ENCODE results near the gene SEMA5B. TPM values are rescaled to one million over a fixed set of nuclear protein-coding genes. Genes with fewer than 3 reads are reported as not detected.

The SEMA5B gene
- polyA plus RNA-seq, 1 donor from 2014 or later, result 7.0 TPM

DNA sequence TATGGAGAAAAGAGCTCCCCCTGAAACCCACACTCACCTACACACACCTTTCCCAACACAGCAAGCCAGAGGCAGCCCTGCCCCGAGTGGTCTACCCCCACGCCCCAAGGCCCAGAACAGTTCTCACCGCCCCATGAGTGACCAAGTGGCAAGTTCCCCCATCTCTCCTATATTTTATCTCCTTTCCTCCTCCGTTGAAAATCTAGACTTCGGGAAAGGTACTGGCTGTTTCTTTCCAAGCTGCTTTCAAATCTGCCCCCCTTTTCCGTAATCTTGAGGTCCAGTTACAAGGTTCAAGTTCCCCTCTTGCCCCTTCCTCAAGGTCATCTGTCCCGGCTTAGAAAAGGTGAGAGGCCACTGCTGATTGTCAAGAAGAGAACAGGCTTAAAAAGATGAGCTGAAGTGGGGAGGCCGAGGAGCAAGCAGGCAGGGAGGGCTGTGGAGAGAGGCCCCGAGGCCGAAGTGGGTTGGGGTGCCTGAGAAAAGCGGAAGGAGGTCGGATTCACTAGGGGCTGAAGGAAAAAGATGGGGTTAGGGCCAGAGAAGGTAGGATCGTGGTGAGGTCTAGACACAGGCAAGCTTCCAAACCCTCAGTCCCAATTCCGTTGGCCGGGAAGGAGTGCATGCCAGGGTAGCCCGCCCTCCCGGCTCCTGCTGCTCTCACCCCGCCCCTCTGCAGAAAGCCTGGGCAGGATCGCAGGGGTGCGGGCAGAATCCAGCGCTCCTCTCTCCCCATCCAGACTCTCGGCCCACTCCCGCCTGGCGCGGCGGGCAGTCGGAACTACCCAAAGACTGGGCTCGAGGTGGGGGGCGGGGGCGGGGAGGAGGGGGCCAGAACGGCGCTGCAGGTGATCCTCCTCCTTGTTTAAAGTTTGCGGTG is 1.7 kb downstream of the SEMA5B start:
- H3K4me2 ChIP-seq (ENCODE audit: low read length), result no peak overlapping the region
- H3K27me3 ChIP-seq (ENCODE audit: insufficient read depth, low read depth, low read length), result peaks cover 17% of the 10 kb centered on the region
- H3K79me2 ChIP-seq (replicated peaks; ENCODE audit: insufficient read depth, low read length), result no peaks in the 10 kb centered on the region
- TF ChIP-seq MXI1 (conservative IDR thresholded peaks at IDR 0.05; ENCODE audit: poor library complexity, severe bottlenecking) (no peak), REST (IDR thresholded peaks at IDR 0.05; ENCODE audit: borderline replicate concordance) (no peak), EP300 (conservative IDR thresholded peaks at IDR 0.05; ENCODE audit: poor library complexity, severe bottlenecking) (no peak), RAD21 (conservative IDR thresholded peaks at IDR 0.05) (no peak), POLR2AphosphoS5 (IDR thresholded peaks at IDR 0.05) (no peak), SMC3 (conservative IDR thresholded peaks at IDR 0.05; ENCODE audit: poor library complexity) (no peak), EZH2 (IDR thresholded peaks at IDR 0.05; ENCODE audit: borderline replicate concordance, insufficient read depth, low read length, poor library complexity, severe bottlenecking) (no peak), TAF1 (IDR thresholded peaks at IDR 0.05; ENCODE audit: low read depth) (no peak)
- TF ChIP-seq, protein P1, sequence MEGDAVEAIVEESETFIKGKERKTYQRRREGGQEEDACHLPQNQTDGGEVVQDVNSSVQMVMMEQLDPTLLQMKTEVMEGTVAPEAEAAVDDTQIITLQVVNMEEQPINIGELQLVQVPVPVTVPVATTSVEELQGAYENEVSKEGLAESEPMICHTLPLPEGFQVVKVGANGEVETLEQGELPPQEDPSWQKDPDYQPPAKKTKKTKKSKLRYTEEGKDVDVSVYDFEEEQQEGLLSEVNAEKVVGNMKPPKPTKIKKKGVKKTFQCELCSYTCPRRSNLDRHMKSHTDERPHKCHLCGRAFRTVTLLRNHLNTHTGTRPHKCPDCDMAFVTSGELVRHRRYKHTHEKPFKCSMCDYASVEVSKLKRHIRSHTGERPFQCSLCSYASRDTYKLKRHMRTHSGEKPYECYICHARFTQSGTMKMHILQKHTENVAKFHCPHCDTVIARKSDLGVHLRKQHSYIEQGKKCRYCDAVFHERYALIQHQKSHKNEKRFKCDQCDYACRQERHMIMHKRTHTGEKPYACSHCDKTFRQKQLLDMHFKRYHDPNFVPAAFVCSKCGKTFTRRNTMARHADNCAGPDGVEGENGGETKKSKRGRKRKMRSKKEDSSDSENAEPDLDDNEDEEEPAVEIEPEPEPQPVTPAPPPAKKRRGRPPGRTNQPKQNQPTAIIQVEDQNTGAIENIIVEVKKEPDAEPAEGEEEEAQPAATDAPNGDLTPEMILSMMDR (IDR thresholded peaks at IDR 0.05; ENCODE audit: poor library complexity, severe bottlenecking), result no peak
- H4K20me1 ChIP-seq (ENCODE audit: insufficient read depth), result no peaks in the 10 kb centered on the region
- H3K9me2 ChIP-seq (ENCODE audit: insufficient read depth, low read length), result no peaks in the 10 kb centered on the region
- H3K36me3 ChIP-seq (ENCODE audit: insufficient read depth, low read length), result no peaks in the 10 kb centered on the region
- peak overlapping the region; percentile 69 for H3K9ac ChIP-seq (ENCODE audit: low read length)
- no peaks in the 10 kb centered on the region for H3F3A ChIP-seq (ENCODE audit: insufficient read depth, low read length, poor library complexity, severe bottlenecking)
- no peak overlapping the region for H2AFZ ChIP-seq (ENCODE audit: low read depth, low read length)
- no peak overlapping the region for H3K27ac ChIP-seq (ENCODE audit: low read length)
- peak overlapping the region; percentile 93 for H3K4me3 ChIP-seq (ENCODE audit: low read length)
- no peaks in the 10 kb centered on the region for H3K9me3 ChIP-seq (ENCODE audit: low read length)

GRCh38 chr3:123024056-123024455 is 3.5 kb downstream of the SEMA5B start:
- Histone ChIP-seq H2AFZ (ENCODE audit: low read depth, low read length) (no peak overlapping the region), H3K36me3 (ENCODE audit: insufficient read depth, low read length) (no peaks in the 10 kb centered on the region), H3K9ac (ENCODE audit: low read length) (no peak overlapping the region), H3K27ac (ENCODE audit: low read length) (no peak overlapping the region), H3F3A (ENCODE audit: insufficient read depth, low read length, poor library complexity, severe bottlenecking) (no peaks in the 10 kb centered on the region), H3K4me3 (ENCODE audit: low read length) (no peak overlapping the region), H4K20me1 (ENCODE audit: insufficient read depth) (no peaks in the 10 kb centered on the region), H3K27me3 (ENCODE audit: insufficient read depth, low read depth, low read length) (peaks cover 17% of the 10 kb centered on the region), H3K79me2 (replicated peaks; ENCODE audit: insufficient read depth, low read length) (no peaks in the 10 kb centered on the region), H3K4me2 (ENCODE audit: low read length) (no peak overlapping the region), H3K9me3 (ENCODE audit: low read length) (no peaks in the 10 kb centered on the region), H3K9me2 (ENCODE audit: insufficient read depth, low read length) (no peaks in the 10 kb centered on the region)
- TF ChIP-seq, protein P1 (IDR thresholded peaks at IDR 0.05; ENCODE audit: poor library complexity, severe bottlenecking), result no peak
- TF ChIP-seq RAD21 (conservative IDR thresholded peaks at IDR 0.05) (no peak), MXI1 (conservative IDR thresholded peaks at IDR 0.05; ENCODE audit: poor library complexity, severe bottlenecking) (no peak), TAF1 (IDR thresholded peaks at IDR 0.05; ENCODE audit: low read depth) (no peak), SMC3 (conservative IDR thresholded peaks at IDR 0.05; ENCODE audit: poor library complexity) (no peak), EP300 (conservative IDR thresholded peaks at IDR 0.05; ENCODE audit: poor library complexity, severe bottlenecking) (no peak), REST (IDR thresholded peaks at IDR 0.05; ENCODE audit: borderline replicate concordance) (no peak)
